SKM-1 (cell line): ENCODE measurements around the gene CD48.
A peak's percentile ranks its signal among the peaks of the same experiment; 100 is the strongest.
"Not testable (repeated sequence)": the region's sequence is repeated elsewhere in the genome, so short reads cannot be mapped to it uniquely, and the experiment has no call there.

Source experiments
- DNase-seq: peaks from one replicate; lab custom pipeline; 2025; ENCODE audit not compliant: unreplicated experiment; lab: John Stamatoyannopoulos, UW

The CD48 gene

DNA sequence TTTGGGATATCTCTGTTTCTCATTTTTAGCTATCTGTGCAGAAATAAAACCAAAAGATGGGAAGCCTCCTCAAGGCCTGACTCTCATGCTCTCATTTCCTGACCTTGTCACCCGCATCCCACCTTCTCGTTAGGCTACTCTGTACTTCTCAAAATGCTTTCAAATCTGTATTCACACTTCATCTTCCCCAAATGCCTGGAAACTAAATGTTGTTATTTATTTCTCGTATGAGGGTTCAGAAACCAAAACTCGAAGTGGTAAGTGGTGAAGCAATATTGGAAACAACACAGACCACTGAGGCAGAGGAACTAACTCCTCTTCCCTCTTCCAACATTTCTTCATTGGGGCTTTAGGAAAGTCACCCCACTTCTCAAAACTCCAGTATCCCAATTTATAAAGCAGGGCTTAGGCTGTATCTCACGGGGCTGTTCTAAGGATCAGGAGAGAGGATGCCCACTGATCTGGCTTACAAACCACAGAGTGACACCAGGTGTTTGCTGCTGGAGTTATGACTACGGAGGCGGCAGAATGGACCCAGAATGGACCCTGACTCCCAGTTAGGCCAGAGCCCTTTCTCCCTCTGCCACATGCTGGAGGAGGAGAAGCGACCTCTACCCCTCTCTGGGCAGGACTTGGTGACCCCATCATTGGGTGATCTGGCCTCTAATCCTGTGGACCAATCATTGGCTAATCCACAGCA lies 31.0 kb upstream of the CD48 start:
- DNase-seq, result no peak

DNA sequence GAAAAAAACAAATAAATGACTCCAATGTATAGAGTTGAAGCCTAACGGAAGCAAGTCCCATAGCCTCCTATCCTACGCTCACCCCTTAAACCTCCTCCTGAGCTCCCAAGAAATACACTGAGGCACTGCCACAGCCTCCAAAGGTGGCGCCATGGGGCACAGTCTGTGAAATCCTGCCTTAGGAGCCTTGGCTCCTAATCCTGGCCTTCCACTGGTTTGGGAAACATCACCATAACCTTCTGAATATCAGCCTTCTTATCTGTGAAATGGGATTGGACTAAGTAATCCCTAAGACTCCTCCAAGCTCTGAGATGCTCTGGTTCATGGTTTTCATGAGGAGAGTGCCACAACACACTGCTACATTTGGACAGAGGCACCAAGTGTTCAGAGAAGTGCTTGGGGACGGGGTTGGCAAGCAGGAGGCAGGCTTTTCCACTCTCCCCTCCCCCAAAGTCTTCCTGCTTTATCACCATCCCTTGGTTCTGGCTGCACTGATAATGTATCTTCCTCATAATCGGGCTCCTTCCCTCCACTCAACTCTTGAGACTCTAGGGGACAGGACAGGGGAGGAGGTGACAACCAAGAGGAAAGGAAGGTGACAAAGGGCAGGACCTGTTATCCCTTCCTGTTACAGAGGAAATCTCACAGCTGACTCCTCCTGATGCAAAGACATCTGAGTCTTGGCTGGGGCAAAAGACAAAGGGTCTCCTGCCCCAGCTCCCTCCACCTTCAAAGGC lies 30.2 kb upstream of the CD48 start:
- DNase-seq, result no peak

DNA sequence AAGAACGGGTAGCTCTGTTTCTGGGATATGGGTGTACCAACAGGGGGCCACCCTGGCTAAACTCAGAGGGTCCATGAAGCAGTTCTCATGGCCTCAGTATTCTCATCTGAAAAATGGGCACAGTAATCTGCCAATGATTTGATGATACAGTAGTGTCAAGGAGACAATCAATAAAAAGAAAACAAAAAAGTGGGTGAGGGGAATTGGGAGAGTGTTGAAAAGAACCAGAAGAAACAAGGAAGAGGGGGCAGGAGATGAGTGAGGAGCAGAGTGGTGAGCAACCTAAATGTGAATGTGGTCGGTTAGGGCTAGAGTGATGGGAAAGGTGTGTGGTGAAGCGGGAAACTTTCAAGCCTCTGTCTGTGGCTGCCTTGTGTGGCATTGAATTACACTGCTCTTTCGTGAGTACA lies 29.5 kb upstream of the CD48 start:
- DNase-seq, result no peak

DNA sequence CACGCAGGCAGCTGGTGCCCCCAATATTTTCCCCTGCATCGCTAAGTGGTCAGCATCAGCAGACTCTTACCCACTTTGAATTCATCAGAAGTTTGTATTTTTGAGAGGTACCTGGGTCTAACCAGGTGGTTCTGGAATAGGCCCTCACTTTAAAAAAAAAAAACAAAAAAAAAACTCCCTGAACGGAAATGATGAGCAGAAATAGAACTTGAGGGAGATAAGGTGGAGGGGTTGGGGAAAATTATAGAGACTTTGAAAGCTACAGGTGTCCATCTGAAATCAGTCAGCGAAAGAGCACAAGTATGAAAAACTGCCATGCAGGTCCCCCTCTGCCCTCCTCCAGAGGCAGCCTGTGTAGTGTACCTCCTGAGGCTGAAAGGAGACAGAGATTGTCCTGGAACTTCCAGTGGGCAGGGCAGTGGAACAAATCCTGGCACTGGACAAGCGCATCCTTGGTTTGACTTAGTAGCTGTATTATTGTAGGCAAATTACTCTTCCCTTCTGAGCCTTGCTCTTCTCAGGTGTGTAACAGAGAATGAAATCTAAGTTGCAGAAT lies 28.6 kb upstream of the CD48 start:
- DNase-seq, result no peak

DNA sequence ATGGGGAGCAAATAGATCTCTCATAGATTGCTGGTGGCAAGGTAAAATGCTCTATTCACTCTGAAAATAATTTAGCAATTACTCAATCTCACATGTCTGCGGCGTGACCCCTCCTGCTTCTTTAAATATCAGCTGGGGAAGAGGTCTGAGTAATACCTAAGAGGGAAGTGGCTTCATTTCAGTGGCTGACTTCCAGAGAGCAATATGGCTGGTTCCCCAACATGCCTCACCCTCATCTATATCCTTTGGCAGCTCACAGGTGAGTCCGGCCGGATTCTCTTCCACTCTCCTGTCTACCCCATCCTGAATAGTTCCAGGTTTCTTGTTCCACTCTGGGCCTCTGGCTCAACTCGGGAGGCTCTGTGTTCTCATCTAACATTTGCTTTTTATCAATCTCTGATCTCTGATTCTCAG lies 27.5 kb upstream of the CD48 start, which contains the start of gene SLAMF7:
Gene SLAMF7, plus strand, starts transcription at position 150 of the 414 bp plus-strand sequence. Its CDS starts 55 bp downstream, at position 205.
- peak; percentile 97 for DNase-seq

DNA sequence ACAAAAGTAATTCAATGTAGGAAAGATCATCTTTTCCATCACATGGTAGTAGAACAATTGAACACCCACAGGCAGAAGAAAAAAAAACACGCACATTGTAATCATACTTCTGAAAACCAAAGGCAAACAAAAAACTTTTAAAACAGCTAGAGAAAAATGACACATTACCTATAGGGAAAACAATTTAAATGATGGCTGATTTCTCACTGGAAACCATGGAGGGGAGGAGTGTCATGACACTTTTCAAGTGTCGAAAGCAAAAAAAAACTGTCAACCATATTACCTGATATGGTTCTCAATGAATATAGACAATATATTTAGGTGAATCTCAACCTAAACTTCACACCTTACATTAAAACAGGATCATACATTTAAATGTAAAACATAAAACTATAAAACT lies 26.6 kb upstream of the CD48 start:
- DNase-seq, result no peak

DNA sequence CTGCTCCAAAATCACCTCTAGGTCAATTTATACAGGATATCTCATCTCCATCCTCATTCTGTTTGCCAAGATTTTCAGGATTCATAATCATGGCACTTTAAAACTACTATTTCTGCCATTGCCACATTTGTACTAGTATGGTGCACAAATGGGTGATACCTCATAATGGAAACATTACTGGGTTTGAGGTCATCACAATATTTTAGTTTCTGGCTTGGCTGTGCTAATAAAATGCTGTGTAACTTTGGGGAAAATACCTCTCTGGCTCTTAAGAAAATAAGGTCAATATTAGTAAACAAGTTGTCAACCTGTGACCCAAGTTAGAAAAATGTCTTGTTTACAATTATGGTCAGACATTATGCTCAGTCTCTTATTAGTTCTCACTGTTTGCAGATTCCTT lies 22.7 kb upstream of the CD48 start:
- no peak for DNase-seq

DNA sequence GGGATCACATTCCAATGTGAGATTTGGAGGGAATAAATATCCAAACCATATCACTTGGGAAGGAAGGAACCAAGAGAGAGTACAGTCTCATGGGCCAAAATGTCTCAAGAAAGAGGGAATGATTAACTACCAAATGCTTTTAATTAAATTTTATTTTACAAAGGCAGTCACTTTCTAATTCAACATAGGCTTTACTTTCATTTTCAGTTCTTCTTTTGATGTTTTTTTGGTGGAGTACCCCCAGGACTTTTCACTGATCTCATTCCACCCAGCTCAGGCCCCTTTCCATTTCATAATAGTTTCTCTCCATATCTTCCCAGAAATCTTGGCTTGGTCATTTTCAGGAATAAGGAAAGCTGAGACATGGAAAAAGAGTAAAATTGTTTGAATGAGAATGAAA lies 22.3 kb upstream of the CD48 start:
- DNase-seq, result no peak

DNA sequence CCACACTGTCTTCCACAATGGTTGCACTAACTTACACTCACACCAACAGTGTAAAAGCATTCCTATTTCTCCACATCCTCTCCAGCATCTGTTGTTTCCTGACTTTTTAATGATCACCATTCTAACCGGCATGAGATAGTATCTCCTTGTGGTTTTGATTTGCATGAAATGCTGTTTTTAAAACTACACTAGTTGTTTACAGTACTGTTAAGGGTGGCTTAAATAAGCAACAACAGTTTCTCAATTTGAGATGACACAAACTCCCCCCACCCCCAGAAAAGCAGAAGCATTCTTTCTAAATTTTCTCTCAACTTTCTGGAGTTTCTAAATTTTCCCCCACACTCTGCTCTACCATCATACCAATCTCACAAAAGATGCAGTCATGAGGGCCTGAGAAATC lies 20.4 kb upstream of the CD48 start:
- no peak for DNase-seq

DNA sequence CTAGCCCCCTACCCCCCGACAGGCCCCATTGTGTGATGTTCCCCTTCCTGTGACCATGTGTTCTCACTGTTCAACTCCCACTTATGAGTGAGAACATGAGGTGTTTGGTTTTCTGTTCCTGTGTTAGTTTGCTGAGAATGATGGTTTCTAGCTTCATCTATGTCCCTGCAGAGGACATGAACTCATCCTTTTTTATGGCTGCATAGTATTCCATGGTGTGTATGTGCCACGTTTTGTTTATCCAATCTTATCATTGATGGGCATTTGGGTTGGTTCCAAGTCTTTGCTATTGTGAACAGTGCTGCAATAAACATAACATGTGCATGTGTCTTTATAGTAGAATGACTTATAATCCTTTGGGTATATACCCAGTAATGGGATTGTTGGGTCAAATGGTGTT lies 19.9 kb upstream of the CD48 start:
- not testable (repeated sequence) for DNase-seq

DNA sequence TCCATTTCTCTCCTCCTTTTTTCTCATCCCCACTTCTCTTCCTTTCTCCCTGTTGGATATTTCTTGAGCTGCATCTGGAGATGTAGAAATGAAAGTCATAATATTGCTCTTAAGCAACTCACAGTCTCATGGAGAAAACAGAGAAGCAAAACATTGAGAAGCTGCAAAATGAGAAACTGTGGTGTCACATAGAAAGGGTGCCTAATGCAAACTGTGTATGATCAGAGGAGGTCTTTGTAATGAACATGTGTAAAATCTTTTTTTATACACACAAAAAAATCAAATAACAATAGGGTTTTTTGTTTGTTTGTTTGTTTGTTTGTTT lies 15.7 kb upstream of the CD48 start:
- no peak for DNase-seq

DNA sequence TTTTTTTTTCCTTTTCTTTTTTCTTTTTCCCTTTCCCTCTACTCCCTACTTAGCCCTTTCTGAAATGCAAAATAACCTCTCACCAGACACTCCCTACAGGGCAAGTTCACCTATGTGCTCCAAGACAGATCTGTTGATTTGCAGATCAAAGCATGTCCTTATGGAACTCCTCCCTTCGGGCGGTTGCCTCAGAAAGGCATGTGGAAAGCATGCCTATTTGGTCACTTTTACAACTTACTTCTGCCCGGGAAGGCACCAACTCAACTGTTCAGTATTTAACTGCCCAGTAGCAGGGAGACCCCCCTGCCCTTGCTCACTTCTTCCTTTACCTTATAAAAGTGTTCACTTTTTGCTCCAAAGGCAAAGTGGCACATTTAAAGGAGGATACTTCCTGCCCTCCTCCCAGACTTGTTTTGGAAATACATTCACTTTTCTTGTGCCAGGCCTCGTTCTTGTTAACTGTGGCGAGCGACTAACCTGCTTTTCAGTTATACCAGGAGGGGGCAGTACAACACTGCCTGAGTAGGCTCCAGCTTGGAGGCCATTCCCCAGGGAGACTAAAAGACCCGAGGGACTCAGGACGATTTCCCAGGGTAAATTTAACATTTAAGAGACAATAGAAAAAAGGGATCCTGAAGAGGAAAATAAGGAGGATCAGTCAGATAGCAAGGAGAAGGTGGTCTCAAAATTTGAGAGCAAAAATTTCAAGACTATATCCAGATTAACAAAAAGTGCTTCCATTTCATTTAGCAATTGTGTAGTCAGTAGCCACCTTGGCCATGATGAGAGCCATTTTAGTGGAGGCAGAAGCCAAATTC lies 15.1 kb upstream of the CD48 start:
- DNase-seq, result peak; percentile 92

DNA sequence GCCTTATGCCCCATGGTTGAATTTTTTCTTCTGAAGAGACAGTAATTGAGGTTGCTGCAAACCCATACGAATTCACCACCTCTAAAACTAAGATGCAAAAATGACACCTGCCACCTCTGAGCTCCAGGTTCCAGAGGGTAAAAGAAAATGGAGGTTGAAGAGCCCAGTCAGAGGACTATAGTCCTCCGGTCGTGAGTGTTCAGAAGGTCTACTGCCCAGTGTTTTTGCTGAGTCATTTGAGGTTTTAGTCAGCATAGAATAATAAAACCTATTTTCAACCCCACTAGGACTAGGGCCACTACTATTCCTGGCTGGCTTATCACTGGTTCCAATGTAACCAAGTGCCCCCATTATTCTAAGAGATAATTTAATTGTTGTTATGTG lies 14.5 kb upstream of the CD48 start:
- DNase-seq, result no peak

DNA sequence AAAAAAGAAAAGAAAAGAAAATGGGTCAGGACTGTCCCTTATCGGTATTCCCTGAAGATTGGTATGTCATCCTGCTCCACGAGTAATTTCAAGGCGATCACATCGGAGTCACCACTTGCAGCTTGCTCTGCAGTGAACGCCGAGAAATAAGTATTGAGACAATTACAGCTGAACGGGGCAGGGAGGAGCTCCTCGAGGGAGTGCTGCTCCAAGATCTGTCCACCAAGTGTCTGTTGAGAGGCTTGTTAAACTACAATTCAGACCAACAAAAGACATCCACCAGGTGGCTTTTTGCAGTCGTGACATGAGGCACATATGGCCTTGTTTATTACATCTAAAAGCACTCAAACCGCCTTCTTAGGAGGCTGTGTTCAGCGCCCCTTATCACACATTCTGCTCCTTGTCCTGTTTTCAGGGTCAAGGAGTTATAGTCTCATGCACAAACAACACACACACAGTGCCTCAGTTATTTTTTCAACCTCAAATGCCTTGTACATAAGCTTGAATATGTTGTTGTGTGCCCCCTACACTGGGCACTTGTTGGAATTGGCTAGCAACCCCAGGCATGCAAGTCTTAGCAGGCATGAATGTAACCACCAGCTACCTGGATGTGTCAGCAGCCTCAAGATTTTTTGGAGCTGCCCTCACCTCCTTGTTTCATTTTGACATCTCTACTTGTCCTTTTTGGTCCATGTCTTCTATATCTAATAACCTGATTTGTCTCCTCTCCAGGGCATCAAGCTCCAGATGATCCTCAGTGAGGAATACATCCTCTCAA lies 13.0 kb upstream of the CD48 start:
- DNase-seq, result no peak

DNA sequence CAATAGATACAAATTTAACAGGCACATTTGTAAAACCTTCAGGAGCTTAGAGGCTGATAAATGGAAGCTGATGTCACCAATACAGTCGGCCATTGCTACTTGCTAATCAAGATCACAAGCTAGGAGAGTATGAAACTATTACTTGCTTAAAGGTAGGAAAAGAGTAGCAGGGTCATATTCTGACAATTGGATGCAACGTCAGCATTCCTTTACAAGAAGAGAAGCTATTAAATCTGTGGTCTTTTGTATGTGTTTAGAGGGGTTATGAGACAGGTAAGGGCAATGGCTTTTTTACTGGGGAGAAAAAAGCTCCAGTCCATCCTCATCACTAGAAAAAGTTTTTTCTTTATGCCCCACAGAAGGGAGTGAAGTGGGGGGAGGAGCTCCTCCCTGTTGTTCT lies 11.7 kb upstream of the CD48 start:
- DNase-seq, result no peak

DNA sequence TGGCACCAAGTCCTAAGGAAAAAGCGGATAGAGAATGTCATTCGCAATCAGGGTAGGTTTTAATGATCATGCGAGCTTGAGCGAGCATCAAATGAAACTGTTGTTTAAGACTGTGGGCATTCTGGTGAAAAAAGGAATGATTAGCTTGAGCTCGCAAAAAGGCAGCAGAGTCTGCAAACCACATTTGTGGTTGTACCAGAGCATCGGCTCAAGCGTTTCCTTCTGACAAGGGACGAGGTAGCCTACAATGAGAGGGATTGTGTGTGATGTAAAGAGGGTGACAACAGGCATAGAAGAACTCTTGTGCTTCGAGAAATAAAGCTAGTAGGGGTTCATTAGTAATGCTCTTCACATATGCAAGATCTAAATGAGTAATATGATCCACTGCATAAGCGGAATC lies 11.1 kb upstream of the CD48 start:
- no peak for DNase-seq

DNA sequence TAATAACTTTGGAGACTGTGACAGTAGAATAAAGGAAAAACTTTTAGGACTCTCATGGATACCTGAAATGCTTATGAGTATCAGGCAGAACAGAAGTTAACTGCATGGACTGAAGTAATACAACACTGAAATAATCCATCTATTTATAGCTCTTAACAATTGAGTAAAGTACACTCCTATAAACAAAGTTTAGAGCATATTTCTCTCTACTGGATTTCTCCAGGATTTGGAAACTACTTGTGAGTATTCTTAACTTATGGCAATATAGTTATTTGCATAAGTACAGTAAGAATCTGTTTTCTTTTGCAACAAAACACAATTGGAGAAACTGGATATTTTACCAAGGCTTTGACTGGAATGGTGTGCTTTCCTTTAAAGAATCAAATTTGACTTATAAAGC lies 9.9 kb upstream of the CD48 start:
- no peak for DNase-seq

DNA sequence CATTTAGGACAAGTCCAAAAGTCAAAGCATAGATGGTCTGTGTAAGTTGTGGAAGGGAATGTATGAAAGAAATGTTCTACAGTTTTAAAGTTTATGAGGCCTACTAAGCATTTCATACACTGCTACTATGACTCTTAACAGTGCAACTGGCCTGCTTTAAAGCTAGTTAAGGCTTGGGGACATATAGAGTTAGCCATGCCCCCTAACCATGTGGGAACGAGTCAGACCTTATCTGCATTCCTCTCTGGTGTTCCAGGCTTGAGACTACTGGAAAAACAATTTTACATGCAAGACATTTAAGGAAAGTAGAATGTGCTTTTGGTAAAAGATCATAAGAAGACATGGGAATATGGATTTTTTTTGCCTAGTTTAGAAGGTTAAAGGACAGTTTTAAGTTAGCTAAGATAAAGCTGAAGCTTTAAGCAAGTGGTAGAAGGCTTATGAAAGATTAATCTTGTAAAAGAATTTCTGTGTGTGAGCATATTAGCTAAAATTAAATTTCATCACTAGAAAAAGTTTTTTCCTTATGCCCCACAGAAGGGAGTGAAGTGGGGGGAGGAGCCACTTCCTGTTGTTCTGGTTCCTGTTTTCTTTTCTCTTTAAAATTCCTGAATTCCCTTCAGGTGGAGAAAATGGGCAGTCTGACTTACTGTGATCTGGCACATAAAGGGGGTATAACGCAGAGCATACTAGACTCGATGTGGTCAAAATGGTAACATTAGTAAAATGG lies 8.9 kb upstream of the CD48 start:
- no peak for DNase-seq

DNA sequence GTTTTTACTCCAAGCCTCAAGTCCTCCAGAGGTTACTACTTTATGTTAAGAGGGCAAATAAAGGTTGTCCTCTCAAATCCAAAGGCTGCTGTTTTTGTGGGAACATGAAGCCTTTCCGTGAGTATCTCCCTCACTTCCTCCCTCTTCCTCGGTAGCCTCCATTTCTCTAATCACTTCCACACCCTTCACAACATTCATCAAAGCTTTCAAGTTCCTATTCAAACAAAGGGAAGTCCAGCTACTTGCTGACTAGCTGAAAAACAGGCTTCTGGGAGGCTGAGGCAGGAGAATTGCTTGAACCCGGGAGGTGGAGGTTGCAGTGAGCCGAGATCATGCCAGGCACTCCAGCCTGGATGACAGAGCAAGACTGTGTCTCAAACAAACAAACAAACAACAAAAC lies 6.6 kb upstream of the CD48 start:
- DNase-seq, result no peak

DNA sequence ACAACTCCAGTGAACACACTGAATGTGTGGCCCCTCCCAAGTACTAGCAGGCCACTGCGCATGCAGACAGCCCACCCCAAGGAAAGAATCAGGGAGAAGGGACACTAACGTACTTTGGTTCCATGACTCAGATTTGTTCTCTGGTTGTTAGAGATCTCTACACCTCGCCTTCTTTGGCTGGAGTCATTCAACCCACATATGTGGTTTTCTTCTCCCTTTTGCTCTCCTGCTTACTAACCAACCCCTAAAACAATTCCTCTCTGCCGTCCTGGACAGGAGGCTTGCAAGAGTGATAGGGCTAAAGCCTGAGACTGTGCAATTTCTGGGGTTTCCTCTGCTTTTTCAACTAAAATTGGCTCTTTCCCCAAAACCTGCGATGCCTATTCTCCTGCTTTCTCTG lies 5.7 kb upstream of the CD48 start:
- no peak for DNase-seq
